ENCODE results near the gene NLGN4Y.

Gene NLGN4Y

GRCh38 chrY:14679181-14679580 is 154.9 kb downstream of the NLGN4Y start:
- no peak for DNase-seq

- no peak for DNase-seq
Observed at GRCh38 chrY:14694543-14694942, 170.2 kb downstream of the NLGN4Y start.

- DNase-seq = no peak
Observed at GRCh38 chrY:14708158-14708557, 183.8 kb downstream of the NLGN4Y start.

GRCh38 chrY:14741596-14741995 is 217.3 kb downstream of the NLGN4Y start:
- no peak for DNase-seq

GRCh38 chrY:14748329-14748728 is 224.0 kb downstream of the NLGN4Y start:
- DNase-seq = no peak

GRCh38 chrY:14755571-14755970 is 231.2 kb downstream of the NLGN4Y start:
- no peak for DNase-seq

- no peak for DNase-seq
Observed at GRCh38 chrY:14762903-14763302, 238.6 kb downstream of the NLGN4Y start.

- DNase-seq = no peak
Observed at GRCh38 chrY:14763600-14763999, 239.3 kb downstream of the NLGN4Y start.

- no peak for DNase-seq
Observed at GRCh38 chrY:14778208-14778607, 253.9 kb downstream of the NLGN4Y start.

- no peak for DNase-seq
Observed at GRCh38 chrY:14793104-14793503, 268.8 kb downstream of the NLGN4Y start.

- DNase-seq = no peak
Observed at GRCh38 chrY:14793674-14794073, 269.3 kb downstream of the NLGN4Y start.

- DNase-seq = no peak
Observed at GRCh38 chrY:14798010-14798409, 273.7 kb downstream of the NLGN4Y start.

GRCh38 chrY:14801096-14801495 is 276.8 kb downstream of the NLGN4Y start:
- DNase-seq = no peak

GRCh38 chrY:14802125-14802524 is 277.8 kb downstream of the NLGN4Y start:
- no peak for DNase-seq

GRCh38 chrY:14804041-14804440 is 279.7 kb downstream of the NLGN4Y start:
- no peak for DNase-seq

GRCh38 chrY:14818452-14818851 is 294.1 kb downstream of the NLGN4Y start:
- no peak for DNase-seq

- no peak for DNase-seq
Observed at GRCh38 chrY:14822201-14822600, 297.9 kb downstream of the NLGN4Y start.

GRCh38 chrY:14822906-14823305 is 298.6 kb downstream of the NLGN4Y start:
- no peak for DNase-seq

- no peak for DNase-seq
Observed at GRCh38 chrY:14824583-14824982, 300.3 kb downstream of the NLGN4Y start.

GRCh38 chrY:14825728-14826127 is 301.4 kb downstream of the NLGN4Y start:
- no peak for DNase-seq

GRCh38 chrY:14828531-14828930 is 304.2 kb downstream of the NLGN4Y start:
- no peak for DNase-seq

GRCh38 chrY:14829366-14829885 is 305.1 kb downstream of the NLGN4Y start:
- DNase-seq = no peak

- no peak for DNase-seq
Observed at GRCh38 chrY:14834103-14835060, 310.1 kb downstream of the NLGN4Y start.

GRCh38 chrY:14837466-14837865 is 313.1 kb downstream of the NLGN4Y start:
- DNase-seq = no peak
